GM23338 (cell line): ENCODE measurements around the gene CABLES1. TPM values are rescaled to one million over a fixed set of nuclear protein-coding genes. Genes with fewer than 3 reads are reported as not detected.

ENCODE experiments used
- ATAC-seq: fragments of 200-7000 bp; cut with Tn5 transposase; 3 replicates; pipeline ENCODE4 v1.9.1; 2020
- DNase-seq: peaks from one replicate; pipeline ENCODE4 v3.0.0-alpha.2; 2015; ENCODE audit warnings: low spot score
- H2AFZ ChIP-seq: fragments of 200-600 bp; sonication (generic); 2 replicates; pipeline ENCODE4 v1.8.0; 2016; ENCODE audit warnings: antibody characterized with exemption, mild to moderate bottlenecking, moderate library complexity
- H3F3A ChIP-seq: fragments of 200-600 bp; sonication (generic); replicated peaks from 2 replicates; pipeline ENCODE4 v1.8.0; 2017; ENCODE audit warnings: antibody characterized with exemption, mixed run types, low read depth
- H3K27ac ChIP-seq: fragments of 200-600 bp; sonication (generic); 2 replicates; pipeline ENCODE4 v1.6.1; 2016; ENCODE audit warnings: low read depth
- H3K27me3 ChIP-seq: fragments of 200-600 bp; sonication (generic); 2 replicates; pipeline ENCODE4 v1.8.0; 2016; ENCODE audit warnings: mild to moderate bottlenecking, mixed run types, moderate library complexity; ENCODE audit not compliant: insufficient read depth
- H3K36me3 ChIP-seq: fragments of 200-600 bp; sonication (generic); 2 replicates; pipeline ENCODE4 v1.8.0; 2016; ENCODE audit warnings: mild to moderate bottlenecking; ENCODE audit not compliant: insufficient read depth
- H3K4me1 ChIP-seq: fragments of 200-600 bp; sonication (generic); 2 replicates; pipeline ENCODE4 v1.8.0; 2016; ENCODE audit warnings: mild to moderate bottlenecking, moderate library complexity; ENCODE audit not compliant: insufficient read depth
- H3K4me2 ChIP-seq: fragments of 200-600 bp; sonication (generic); 2 replicates; pipeline ENCODE4 v1.7.1; 2017; ENCODE audit warnings: mixed run types
- H3K4me3 ChIP-seq: fragments of 200-600 bp; sonication (generic); 2 replicates; pipeline ENCODE4 v1.6.1; 2016; ENCODE audit warnings: mixed run types
- H3K79me2 ChIP-seq: fragments of 200-600 bp; sonication (generic); replicated peaks from 2 replicates; pipeline ENCODE4 v1.8.0; 2017; ENCODE audit warnings: mild to moderate bottlenecking; ENCODE audit not compliant: insufficient read depth
- H3K9me2 ChIP-seq: fragments of 200-600 bp; sonication (generic); 2 replicates; pipeline ENCODE4 v1.8.0; 2017; ENCODE audit not compliant: insufficient read depth
- H4K20me1 ChIP-seq: fragments of 200-600 bp; sonication (generic); replicated peaks from 2 replicates; pipeline ENCODE4 v1.8.0; 2017; ENCODE audit warnings: mild to moderate bottlenecking; ENCODE audit not compliant: insufficient read depth
- H3K27ac Mint-ChIP-seq: 2 replicates; pipeline ENCODE4 v1.8.0; 2020; ENCODE audit warnings: inconsistent platforms, mild to moderate bottlenecking, moderate library complexity, mixed read lengths
- H3K27me3 Mint-ChIP-seq: 3 replicates; pipeline ENCODE4 v1.8.0; 2022; ENCODE audit warnings: low read depth, mild to moderate bottlenecking, moderate library complexity, mixed read lengths, inconsistent platforms; ENCODE audit not compliant: insufficient read depth, poor library complexity
- H3K36me3 Mint-ChIP-seq: 3 replicates; pipeline ENCODE4 v1.8.0; 2021; ENCODE audit warnings: low read depth, mild to moderate bottlenecking, inconsistent platforms, moderate library complexity, mixed read lengths
- H3K4me1 Mint-ChIP-seq: 3 replicates; pipeline ENCODE4 v1.8.0; 2020; ENCODE audit warnings: mild to moderate bottlenecking, inconsistent platforms, mixed read lengths
- H3K4me3 Mint-ChIP-seq: 3 replicates; pipeline ENCODE4 v1.8.0; 2021; ENCODE audit warnings: moderate library complexity, mild to moderate bottlenecking, inconsistent platforms, mixed read lengths
- H3K9me3 Mint-ChIP-seq: 3 replicates; pipeline ENCODE4 v1.8.0; 2020; ENCODE audit warnings: moderate library complexity, mild to moderate bottlenecking, inconsistent platforms, mixed read lengths
- CREB1 ChIP-seq: fragments of 250-450 bp; sonication (Bioruptor Pico); IDR thresholded peaks from 2 replicates; pipeline ENCODE4 v1.5.0; 2020; ENCODE audit warnings: low read depth, mild to moderate bottlenecking, moderate library complexity
- EZH2 ChIP-seq: fragments of 200-600 bp; sonication (generic); IDR thresholded peaks from one replicate; pipeline ENCODE4 v1.8.0; 2017; ENCODE audit warnings: antibody characterized with exemption, mild to moderate bottlenecking, low read depth; ENCODE audit not compliant: unreplicated experiment
- EZH2phosphoT487 ChIP-seq: fragments of 200-600 bp; sonication (generic); IDR thresholded peaks from one replicate; pipeline ENCODE4 v1.8.1; 2018; ENCODE audit warnings: antibody characterized with exemption; ENCODE audit not compliant: unreplicated experiment
- JUNB ChIP-seq: IDR thresholded peaks from one replicate; pipeline ENCODE4 v1.6.1; 2016; ENCODE audit warnings: antibody characterized with exemption; ENCODE audit not compliant: unreplicated experiment
- NANOG ChIP-seq: IDR thresholded peaks from 2 replicates; pipeline ENCODE4 v1.6.1; 2016; ENCODE audit warnings: antibody characterized with exemption, borderline replicate concordance
- POLR2AphosphoS5 ChIP-seq: IDR thresholded peaks from 2 replicates; pipeline ENCODE4 v1.6.1; 2016; ENCODE audit warnings: antibody characterized with exemption, low read depth
- STAT1 ChIP-seq: IDR thresholded peaks from one replicate; pipeline ENCODE4 v1.6.1; 2016; ENCODE audit warnings: antibody characterized with exemption; ENCODE audit not compliant: unreplicated experiment
- ZNF114 ChIP-seq: fragments of 250-450 bp; sonication (Bioruptor Pico); IDR thresholded peaks from 2 replicates; pipeline ENCODE4 v1.5.0; 2020; ENCODE audit warnings: mild to moderate bottlenecking, moderate library complexity
- ZNF331 ChIP-seq: fragments of 250-450 bp; sonication (Bioruptor Pico); IDR thresholded peaks from 2 replicates; pipeline ENCODE4 v1.5.0; 2020; ENCODE audit warnings: low read depth, mild to moderate bottlenecking, moderate library complexity
- polyA plus RNA-seq: library from polyadenylated mRNA; unstranded; fragments of >200 nt; fragmentation: Nextera tagmentation; extraction: Ambion mirVana; gene quantifications from 2 replicates; pipeline ENCODE4 v1.2.1, GENCODE V29; 2016
- total RNA-seq: library from RNA; depleted of rRNA; stranded (reverse); fragments of >200 nt; shearing (Covaris generic); gene quantifications from 2 replicates; pipeline ENCODE4 v1.2.3, GENCODE V29; 2014
- TF ChIP-seq, protein P1 (sequence below): fragments of 250-450 bp; sonication (Bioruptor Pico); IDR thresholded peaks from 2 replicates; pipeline ENCODE4 v1.5.0; 2020; ENCODE audit warnings: mild to moderate bottlenecking, moderate library complexity
- TF ChIP-seq, protein P2 (sequence below): IDR thresholded peaks from one replicate; pipeline ENCODE4 v1.6.1; 2018; ENCODE audit warnings: antibody characterized with exemption; ENCODE audit not compliant: unreplicated experiment
- TF ChIP-seq, protein P3 (sequence below), 2 experiments: fragments of 200-600 bp in 1 of 2; sonication (generic) in 1 of 2; conservative IDR thresholded peaks; 2 replicates each; pipeline versions ENCODE4 v1.5.1 to v1.6.1; 2016 to 2017; ENCODE audit warnings: antibody characterized with exemption in 2 of 2, low read depth in 2 of 2, mild to moderate bottlenecking in 2 of 2, moderate library complexity in 1 of 2
- TF ChIP-seq, protein P4 (sequence below): IDR thresholded peaks from 2 replicates; pipeline ENCODE4 v1.6.1; 2016; ENCODE audit warnings: antibody characterized with exemption

Gene CABLES1
- total and polyA plus RNA-seq, 2 experiments from 2014 or later, result 2.6 to 12.4 TPM

DNA sequence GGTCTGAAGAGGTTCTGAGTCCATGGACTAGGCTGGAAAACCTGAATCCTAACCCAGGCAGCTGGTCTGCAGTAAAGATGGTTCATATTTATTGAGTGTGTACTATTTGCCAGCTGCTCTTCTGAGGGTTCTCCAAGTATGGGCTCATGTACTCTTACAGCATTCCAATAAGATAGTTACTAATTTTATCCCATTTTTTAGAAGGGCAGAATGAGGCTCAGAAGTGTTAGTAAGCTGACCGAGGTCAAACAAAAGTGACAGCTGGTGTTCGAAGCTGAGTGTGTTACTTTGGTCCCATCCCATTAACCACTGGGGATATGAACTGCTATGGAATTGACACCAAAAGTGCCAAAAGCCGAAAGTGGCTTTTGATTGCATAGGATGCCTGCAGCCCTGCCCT lies 76.9 kb downstream of the CABLES1 start:
- Histone ChIP-seq H3K4me1 (no peaks in the 10 kb centered on the region), H2AFZ (no peak overlapping the region), H3K9me2 (no peaks in the 10 kb centered on the region), H3F3A (no peaks in the 10 kb centered on the region), H3K4me2 (no peak overlapping the region), H3K79me2 (no peaks in the 10 kb centered on the region; the same call in 1 of the 2 replicates), H3K27me3 (no peaks in the 10 kb centered on the region), H3K4me3 (no peak overlapping the region), H3K27ac (no peak overlapping the region), H4K20me1 (no peaks in the 10 kb centered on the region; the same call in 1 of the 2 replicates), H3K36me3 (peaks cover 8% of the 10 kb centered on the region; the same call in 1 of the 2 replicates)
- TF ChIP-seq, protein P1, sequence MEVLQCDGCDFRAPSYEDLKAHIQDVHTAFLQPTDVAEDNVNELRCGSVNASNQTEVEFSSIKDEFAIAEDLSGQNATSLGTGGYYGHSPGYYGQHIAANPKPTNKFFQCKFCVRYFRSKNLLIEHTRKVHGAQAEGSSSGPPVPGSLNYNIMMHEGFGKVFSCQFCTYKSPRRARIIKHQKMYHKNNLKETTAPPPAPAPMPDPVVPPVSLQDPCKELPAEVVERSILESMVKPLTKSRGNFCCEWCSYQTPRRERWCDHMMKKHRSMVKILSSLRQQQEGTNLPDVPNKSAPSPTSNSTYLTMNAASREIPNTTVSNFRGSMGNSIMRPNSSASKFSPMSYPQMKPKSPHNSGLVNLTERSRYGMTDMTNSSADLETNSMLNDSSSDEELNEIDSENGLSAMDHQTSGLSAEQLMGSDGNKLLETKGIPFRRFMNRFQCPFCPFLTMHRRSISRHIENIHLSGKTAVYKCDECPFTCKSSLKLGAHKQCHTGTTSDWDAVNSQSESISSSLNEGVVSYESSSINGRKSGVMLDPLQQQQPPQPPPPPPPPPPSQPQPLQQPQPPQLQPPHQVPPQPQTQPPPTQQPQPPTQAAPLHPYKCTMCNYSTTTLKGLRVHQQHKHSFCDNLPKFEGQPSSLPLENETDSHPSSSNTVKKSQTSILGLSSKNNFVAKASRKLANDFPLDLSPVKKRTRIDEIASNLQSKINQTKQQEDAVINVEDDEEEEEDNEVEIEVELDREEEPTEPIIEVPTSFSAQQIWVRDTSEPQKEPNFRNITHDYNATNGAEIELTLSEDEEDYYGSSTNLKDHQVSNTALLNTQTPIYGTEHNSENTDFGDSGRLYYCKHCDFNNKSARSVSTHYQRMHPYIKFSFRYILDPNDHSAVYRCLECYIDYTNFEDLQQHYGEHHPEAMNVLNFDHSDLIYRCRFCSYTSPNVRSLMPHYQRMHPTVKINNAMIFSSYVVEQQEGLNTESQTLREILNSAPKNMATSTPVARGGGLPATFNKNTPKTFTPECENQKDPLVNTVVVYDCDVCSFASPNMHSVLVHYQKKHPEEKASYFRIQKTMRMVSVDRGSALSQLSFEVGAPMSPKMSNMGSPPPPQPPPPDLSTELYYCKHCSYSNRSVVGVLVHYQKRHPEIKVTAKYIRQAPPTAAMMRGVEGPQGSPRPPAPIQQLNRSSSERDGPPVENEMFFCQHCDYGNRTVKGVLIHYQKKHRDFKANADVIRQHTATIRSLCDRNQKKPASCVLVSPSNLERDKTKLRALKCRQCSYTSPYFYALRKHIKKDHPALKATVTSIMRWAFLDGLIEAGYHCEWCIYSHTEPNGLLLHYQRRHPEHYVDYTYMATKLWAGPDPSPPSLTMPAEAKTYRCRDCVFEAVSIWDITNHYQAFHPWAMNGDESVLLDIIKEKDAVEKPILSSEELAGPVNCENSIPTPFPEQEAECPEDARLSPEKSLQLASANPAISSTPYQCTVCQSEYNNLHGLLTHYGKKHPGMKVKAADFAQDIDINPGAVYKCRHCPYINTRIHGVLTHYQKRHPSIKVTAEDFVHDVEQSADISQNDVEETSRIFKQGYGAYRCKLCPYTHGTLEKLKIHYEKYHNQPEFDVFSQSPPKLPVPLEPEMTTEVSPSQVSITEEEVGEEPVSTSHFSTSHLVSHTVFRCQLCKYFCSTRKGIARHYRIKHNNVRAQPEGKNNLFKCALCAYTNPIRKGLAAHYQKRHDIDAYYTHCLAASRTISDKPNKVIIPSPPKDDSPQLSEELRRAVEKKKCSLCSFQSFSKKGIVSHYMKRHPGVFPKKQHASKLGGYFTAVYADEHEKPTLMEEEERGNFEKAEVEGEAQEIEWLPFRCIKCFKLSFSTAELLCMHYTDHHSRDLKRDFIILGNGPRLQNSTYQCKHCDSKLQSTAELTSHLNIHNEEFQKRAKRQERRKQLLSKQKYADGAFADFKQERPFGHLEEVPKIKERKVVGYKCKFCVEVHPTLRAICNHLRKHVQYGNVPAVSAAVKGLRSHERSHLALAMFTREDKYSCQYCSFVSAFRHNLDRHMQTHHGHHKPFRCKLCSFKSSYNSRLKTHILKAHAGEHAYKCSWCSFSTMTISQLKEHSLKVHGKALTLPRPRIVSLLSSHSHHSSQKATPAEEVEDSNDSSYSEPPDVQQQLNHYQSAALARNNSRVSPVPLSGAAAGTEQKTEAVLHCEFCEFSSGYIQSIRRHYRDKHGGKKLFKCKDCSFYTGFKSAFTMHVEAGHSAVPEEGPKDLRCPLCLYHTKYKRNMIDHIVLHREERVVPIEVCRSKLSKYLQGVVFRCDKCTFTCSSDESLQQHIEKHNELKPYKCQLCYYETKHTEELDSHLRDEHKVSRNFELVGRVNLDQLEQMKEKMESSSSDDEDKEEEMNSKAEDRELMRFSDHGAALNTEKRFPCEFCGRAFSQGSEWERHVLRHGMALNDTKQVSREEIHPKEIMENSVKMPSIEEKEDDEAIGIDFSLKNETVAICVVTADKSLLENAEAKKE (CRISPR knock-in tag), result no peak
- TF ChIP-seq, protein P2, sequence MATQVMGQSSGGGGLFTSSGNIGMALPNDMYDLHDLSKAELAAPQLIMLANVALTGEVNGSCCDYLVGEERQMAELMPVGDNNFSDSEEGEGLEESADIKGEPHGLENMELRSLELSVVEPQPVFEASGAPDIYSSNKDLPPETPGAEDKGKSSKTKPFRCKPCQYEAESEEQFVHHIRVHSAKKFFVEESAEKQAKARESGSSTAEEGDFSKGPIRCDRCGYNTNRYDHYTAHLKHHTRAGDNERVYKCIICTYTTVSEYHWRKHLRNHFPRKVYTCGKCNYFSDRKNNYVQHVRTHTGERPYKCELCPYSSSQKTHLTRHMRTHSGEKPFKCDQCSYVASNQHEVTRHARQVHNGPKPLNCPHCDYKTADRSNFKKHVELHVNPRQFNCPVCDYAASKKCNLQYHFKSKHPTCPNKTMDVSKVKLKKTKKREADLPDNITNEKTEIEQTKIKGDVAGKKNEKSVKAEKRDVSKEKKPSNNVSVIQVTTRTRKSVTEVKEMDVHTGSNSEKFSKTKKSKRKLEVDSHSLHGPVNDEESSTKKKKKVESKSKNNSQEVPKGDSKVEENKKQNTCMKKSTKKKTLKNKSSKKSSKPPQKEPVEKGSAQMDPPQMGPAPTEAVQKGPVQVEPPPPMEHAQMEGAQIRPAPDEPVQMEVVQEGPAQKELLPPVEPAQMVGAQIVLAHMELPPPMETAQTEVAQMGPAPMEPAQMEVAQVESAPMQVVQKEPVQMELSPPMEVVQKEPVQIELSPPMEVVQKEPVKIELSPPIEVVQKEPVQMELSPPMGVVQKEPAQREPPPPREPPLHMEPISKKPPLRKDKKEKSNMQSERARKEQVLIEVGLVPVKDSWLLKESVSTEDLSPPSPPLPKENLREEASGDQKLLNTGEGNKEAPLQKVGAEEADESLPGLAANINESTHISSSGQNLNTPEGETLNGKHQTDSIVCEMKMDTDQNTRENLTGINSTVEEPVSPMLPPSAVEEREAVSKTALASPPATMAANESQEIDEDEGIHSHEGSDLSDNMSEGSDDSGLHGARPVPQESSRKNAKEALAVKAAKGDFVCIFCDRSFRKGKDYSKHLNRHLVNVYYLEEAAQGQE, result no peak
- TF ChIP-seq EZH2 (no peak), EZH2phosphoT487 (no peak), JUNB (no peak), ZNF114 (no peak), ZNF331 (CRISPR knock-in tag) (no peak), POLR2AphosphoS5 (no peak), STAT1 (no peak), CREB1 (CRISPR knock-in tag) (no peak), NANOG (no peak)
- TF ChIP-seq, protein P3, sequence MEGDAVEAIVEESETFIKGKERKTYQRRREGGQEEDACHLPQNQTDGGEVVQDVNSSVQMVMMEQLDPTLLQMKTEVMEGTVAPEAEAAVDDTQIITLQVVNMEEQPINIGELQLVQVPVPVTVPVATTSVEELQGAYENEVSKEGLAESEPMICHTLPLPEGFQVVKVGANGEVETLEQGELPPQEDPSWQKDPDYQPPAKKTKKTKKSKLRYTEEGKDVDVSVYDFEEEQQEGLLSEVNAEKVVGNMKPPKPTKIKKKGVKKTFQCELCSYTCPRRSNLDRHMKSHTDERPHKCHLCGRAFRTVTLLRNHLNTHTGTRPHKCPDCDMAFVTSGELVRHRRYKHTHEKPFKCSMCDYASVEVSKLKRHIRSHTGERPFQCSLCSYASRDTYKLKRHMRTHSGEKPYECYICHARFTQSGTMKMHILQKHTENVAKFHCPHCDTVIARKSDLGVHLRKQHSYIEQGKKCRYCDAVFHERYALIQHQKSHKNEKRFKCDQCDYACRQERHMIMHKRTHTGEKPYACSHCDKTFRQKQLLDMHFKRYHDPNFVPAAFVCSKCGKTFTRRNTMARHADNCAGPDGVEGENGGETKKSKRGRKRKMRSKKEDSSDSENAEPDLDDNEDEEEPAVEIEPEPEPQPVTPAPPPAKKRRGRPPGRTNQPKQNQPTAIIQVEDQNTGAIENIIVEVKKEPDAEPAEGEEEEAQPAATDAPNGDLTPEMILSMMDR (conservative IDR thresholded peaks at IDR 0.05; ENCODE audit: low read depth in 2 of 2), result no peak
- TF ChIP-seq, protein P4, sequence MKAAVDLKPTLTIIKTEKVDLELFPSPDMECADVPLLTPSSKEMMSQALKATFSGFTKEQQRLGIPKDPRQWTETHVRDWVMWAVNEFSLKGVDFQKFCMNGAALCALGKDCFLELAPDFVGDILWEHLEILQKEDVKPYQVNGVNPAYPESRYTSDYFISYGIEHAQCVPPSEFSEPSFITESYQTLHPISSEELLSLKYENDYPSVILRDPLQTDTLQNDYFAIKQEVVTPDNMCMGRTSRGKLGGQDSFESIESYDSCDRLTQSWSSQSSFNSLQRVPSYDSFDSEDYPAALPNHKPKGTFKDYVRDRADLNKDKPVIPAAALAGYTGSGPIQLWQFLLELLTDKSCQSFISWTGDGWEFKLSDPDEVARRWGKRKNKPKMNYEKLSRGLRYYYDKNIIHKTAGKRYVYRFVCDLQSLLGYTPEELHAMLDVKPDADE, result no peak
- no peak for ATAC-seq
- Mint-ChIP-seq H3K9me3 (no peaks in the 10 kb centered on the region), H3K4me1 (no peaks in the 10 kb centered on the region), H3K36me3 (peaks cover 39% of the 10 kb centered on the region), H3K27me3 (peaks cover 3% of the 10 kb centered on the region), H3K27ac (no peak overlapping the region), H3K4me3 (no peak overlapping the region)
- DNase-seq, result no peak
